VCaP (cell line): Measurements from ENCODE around the gene SIGLEC10.

Experiments used
- H3K27ac ChIP-seq: fragments of 450-650 bp; 2 replicates; pipeline ENCODE4 v1.5.1; 2017
- CTCF ChIP-seq: fragments of 450-650 bp; conservative IDR thresholded peaks from 2 replicates; pipeline ENCODE4 v1.5.1; 2017; ENCODE audit warnings: mild to moderate bottlenecking, moderate library complexity

Gene SIGLEC10

GRCh38 chr19:51365211-51365964, 52.1 kb downstream of the SIGLEC10 start:
- peak overlapping the region; percentile 93 for H3K27ac ChIP-seq
- no peak for TF ChIP-seq CTCF

GRCh38 chr19:51364200-51365106, 53.0 kb downstream of the SIGLEC10 start:
- no peak for TF ChIP-seq CTCF
- H3K27ac ChIP-seq, result peak overlapping the region; percentile 93

- no peak overlapping the region for H3K27ac ChIP-seq
- TF ChIP-seq CTCF, result no peak
These were observed 56.2 kb downstream of the SIGLEC10 start for GRCh38 chr19:51361239-51361638.
